Psoas muscle (tissue), 8 donors: ENCODE data around the gene DOP1A. TPM values are rescaled to one million over a fixed set of nuclear protein-coding genes. Genes with fewer than 3 reads are reported as not detected.

Experiments
- ATAC-seq, 4 donors: fragments of 200-7000 bp; cut with Tn5 transposase; one replicate each; pipeline ENCODE4 v1.9.1; 2020; ENCODE audit warnings: moderate library complexity in 3 of 4, mild to moderate bottlenecking in 2 of 4
- DNase-seq, 2 donors: peaks; one replicate each; pipeline ENCODE4 v3.0.0-alpha.2; 2020
- H3K27ac ChIP-seq: fragments of 200-600 bp; one replicate; pipeline ENCODE4 v1.8.0; 2022
- H3K27me3 ChIP-seq, 3 donors: fragments of 200-600 bp in 1 of 3; one replicate each; pipeline versions ENCODE4 v1.6.1 to v1.8.0; 2013 to 2022; ENCODE audit warnings: low read length in 2 of 3, mild to moderate bottlenecking in 2 of 3, moderate library complexity in 1 of 3; ENCODE audit not compliant: insufficient read depth in 3 of 3
- H3K36me3 ChIP-seq, 2 donors: fragments of 200-600 bp in 1 of 2; one replicate each; pipeline versions ENCODE4 v1.6.1 to v1.8.0; 2013 to 2022; ENCODE audit warnings: low read depth in 1 of 2, mild to moderate bottlenecking in 1 of 2, moderate library complexity in 1 of 2; ENCODE audit not compliant: insufficient read depth in 1 of 2
- H3K4me1 ChIP-seq: fragments of 200-600 bp; one replicate; pipeline ENCODE4 v1.8.0; 2022
- H3K4me3 ChIP-seq: fragments of 200-600 bp; one replicate; pipeline ENCODE4 v1.8.0; 2022; ENCODE audit warnings: mild to moderate bottlenecking
- H3K9me3 ChIP-seq: fragments of 200-600 bp; one replicate; pipeline ENCODE4 v1.8.0; 2022
- WGBS, 3 donors: extraction: QIAGEN DNeasy Blood & Tissue Kit; methylation state at CpG; one replicate each; pipeline versions ENCODE4 v1.1.6 to v1.1.7; 2013; 5-methylcytosine and 5-hydroxymethylcytosine counted together
- intact Hi-C, 2 donors: fragments of 100-400 bp; cut with DNase I; formaldehyde crosslinking; loops; one replicate each; pipeline versions ENCODE4 v1.11.0 to v1.14.2; 2022
- polyA plus RNA-seq, 3 donors: library from polyadenylated mRNA; stranded (reverse); fragments of 200-250 nt; gene quantifications; one replicate each; pipeline ENCODE4 v1.2.3, GENCODE V29; 2013
- total RNA-seq, 4 donors: library from RNA; stranded (reverse); fragmentation: NEBNext Ultra II Directional in 2 of 4; extraction: Animal tissue kit (Norgen Biotek cat#: 25700) in 2 of 4; gene quantifications; one replicate each; pipeline versions ENCODE4 v1.2.1 to v1.2.4, GENCODE V29; 2021 to 2023
- TF ChIP-seq, protein P1 (sequence below): fragments of 200-600 bp; IDR thresholded peaks from one replicate; pipeline ENCODE4 v1.8.0; 2022; ENCODE audit warnings: antibody characterized with exemption
- donor health status: healthy with polysubstance abuse.
- donor health status: DM: no; HTN: no; CAD: no; lungs with moderate emphysema.
- donor health status: Bipolar disorder and iron deficiency.
- donor health status: healthy.
- donor health status: DM: yes; HTN: yes; CAD: no.
- donor health status: DM: no; HTN: no; CAD: no.
- donor health status: DM: no; HTN: no; CAD: no.
- donor health status: DM: yes; HTN: yes; CAD: no.

DOP1A gene
- total and polyA plus RNA-seq, 7 donors: 2.1 to 14.0 (median 12.7) TPM

DNA sequence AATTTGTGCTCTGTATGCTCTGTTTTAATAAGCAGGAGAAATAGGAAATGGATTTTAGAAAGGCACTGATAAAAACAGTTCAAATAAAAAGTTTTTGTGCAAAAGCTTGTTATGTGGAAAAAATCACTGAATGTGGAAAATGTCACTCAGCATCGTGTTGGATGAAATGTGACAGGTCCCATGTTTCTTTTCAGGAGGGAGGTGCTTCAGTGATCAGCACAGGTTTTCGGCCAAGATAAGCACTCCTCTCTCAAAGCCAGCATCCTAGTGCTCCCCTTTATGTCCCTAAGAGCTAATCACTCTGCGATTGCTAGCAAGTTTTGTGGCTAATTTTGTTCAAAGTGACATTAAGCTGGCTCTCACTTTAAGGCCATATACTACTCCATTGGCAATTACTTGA lies 13.8 kb upstream of the DOP1A start:
- DNase-seq (no peak), ATAC-seq (no peak)
- H3K36me3 ChIP-seq: peaks cover 0 to 32% of the 10 kb centered on the region in 2 donors
- H3K27ac ChIP-seq: no peak overlapping the region
- H3K27me3 ChIP-seq: no peaks in the 10 kb centered on the region
- no peaks in the 10 kb centered on the region for H3K9me3 ChIP-seq
- intact Hi-C loops: loop anchor here in 1 of 2 donors (5.0 kb wide), 1 partner anchor 781 kb away; no protein-coding TSS in a partner anchor
- WGBS, 3 donors: 77 to 90% (median 79%) methylated on average over 3 of the region's 3 CpGs
- H3K4me1 ChIP-seq: peaks cover 17% of the 10 kb centered on the region
- TF ChIP-seq, protein P1, sequence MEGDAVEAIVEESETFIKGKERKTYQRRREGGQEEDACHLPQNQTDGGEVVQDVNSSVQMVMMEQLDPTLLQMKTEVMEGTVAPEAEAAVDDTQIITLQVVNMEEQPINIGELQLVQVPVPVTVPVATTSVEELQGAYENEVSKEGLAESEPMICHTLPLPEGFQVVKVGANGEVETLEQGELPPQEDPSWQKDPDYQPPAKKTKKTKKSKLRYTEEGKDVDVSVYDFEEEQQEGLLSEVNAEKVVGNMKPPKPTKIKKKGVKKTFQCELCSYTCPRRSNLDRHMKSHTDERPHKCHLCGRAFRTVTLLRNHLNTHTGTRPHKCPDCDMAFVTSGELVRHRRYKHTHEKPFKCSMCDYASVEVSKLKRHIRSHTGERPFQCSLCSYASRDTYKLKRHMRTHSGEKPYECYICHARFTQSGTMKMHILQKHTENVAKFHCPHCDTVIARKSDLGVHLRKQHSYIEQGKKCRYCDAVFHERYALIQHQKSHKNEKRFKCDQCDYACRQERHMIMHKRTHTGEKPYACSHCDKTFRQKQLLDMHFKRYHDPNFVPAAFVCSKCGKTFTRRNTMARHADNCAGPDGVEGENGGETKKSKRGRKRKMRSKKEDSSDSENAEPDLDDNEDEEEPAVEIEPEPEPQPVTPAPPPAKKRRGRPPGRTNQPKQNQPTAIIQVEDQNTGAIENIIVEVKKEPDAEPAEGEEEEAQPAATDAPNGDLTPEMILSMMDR: no peak
- no peak overlapping the region for H3K4me3 ChIP-seq

DNA sequence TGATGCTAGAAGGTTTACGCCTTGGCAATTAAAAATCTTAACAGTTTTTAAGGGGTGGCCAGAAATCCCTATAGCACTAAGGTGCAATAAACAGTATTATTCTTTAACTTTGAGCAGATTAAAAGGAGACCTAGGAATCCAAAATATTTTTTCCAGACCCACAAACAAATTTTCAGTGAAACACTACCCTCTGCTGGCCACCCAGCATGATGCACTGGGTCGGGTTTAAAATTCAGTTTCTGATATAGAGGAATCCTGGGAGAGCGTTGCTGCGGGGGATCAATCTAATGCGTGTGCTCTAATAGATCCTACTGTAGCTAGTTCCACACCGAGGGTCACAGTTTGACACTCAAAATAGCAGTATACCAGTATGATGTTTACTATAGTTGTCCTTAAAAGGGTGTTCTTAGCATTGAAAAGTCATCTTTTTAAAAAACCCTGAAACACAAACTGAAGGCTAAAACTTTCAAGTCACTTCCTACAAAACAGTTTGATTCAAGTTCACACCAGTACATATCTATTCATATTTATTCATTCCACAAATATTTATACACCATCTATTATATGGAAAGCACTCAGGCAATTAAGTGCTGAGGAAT lies 12.0 kb upstream of the DOP1A start:
- peak in 1 of 2 donors; percentile 23 for DNase-seq
- WGBS, 3 donors: 23 to 27% (median 26%) methylated on average over 6 of the region's 6 CpGs
- Histone ChIP-seq H3K27me3 (no peaks in the 10 kb centered on the region), H3K4me3 (no peak overlapping the region), H3K36me3 (peaks cover 0 to 39% of the 10 kb centered on the region in 2 donors), H3K4me1 (peaks cover 10% of the 10 kb centered on the region), H3K9me3 (no peaks in the 10 kb centered on the region), H3K27ac (no peak overlapping the region)
- intact Hi-C loops: loop anchor here (1.0 to 5.0 kb wide), 2 partner anchors 784 to 803 kb away; no protein-coding TSS in a partner anchor
- TF ChIP-seq, protein P1: peak; percentile 82
- peak; percentile 37 to 71 (median 60) for ATAC-seq

DNA sequence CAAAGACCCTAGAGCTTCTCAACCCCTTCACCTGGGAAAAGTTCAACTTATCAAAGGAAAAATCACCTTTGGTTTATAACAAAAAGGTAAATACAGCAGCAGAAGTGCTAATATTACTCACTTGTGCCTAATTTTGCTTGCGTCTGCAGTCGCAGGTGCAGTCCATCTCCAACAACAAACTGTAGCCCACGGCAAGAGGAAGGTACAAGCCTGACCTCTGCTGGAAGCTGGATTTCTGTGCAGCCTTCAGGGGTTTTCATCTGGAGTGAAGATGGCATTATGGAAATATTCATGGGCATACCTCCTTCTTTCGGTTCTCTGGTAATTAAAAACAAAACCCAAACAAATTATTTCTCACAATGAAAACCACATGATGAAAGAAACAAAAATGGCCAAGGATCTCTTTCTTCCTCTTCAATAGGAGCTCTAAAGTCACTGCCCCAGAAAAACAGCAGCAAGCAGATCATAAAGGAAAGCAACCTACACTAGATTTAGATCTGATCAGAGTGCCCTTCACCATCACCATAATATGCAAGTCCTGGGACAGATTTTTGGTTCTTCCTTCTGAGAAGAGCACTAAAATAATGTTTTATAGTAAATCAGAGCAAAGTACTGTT lies 9.7 kb upstream of the DOP1A start:
- H3K9me3 ChIP-seq: no peaks in the 10 kb centered on the region
- DNase-seq (no peak), ATAC-seq (peak in 2 of 4 donors; percentile 53 to 69)
- H3K27ac ChIP-seq: no peak overlapping the region
- 30 to 49% (median 46%) methylated on average over 4 of the region's 4 CpGs for WGBS, 3 donors
- peaks cover 0 to 38% of the 10 kb centered on the region in 2 donors for H3K36me3 ChIP-seq
- peaks cover 2% of the 10 kb centered on the region for H3K4me1 ChIP-seq
- H3K27me3 ChIP-seq: no peaks in the 10 kb centered on the region
- intact Hi-C loops: loop anchor here (5.0 kb wide), 1 partner anchor 806 kb away; no protein-coding TSS in a partner anchor
- TF ChIP-seq, protein P1: peak; percentile 54
- no peak overlapping the region for H3K4me3 ChIP-seq

DNA sequence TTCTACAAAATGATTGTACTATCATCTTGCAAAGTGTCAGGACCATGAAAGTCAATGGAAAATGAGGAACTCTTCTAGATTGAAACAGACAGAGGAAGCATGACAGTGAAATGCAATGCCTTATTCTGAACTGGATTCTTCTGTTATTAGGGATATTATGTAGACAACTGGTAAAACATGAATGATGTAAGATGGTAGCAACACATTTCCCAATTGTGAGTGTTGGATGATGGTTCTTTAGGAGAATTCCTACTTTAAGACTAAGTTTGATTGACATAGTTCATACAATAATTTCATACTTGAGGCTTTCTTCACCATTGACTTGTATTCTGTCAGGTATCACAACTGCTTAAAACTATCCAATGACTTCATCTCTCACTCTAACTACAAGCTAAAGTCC lies 6.3 kb upstream of the DOP1A start:
- Histone ChIP-seq H3K4me3 (no peak overlapping the region), H3K36me3 (peaks cover 0 to 22% of the 10 kb centered on the region in 2 donors), H3K27ac (no peak overlapping the region), H3K27me3 (no peaks in the 10 kb centered on the region), H3K4me1 (no peaks in the 10 kb centered on the region), H3K9me3 (no peaks in the 10 kb centered on the region)
- intact Hi-C loops: loop anchor here in 1 of 2 donors (10.0 kb wide), 1 partner anchor 804 kb away; no protein-coding TSS in a partner anchor
- TF ChIP-seq, protein P1: no peak
- ATAC-seq (no peak), DNase-seq (no peak)
